ENCODE measurements around the gene SPATA4. TPM values are rescaled to one million over a fixed set of nuclear protein-coding genes. Genes with fewer than 3 reads are reported as not detected.

Gene SPATA4
- total RNA-seq, 4 donors from 2014 or later, result 0.33 to 1.0 (median 0.83) TPM; not detected in 1

DNA sequence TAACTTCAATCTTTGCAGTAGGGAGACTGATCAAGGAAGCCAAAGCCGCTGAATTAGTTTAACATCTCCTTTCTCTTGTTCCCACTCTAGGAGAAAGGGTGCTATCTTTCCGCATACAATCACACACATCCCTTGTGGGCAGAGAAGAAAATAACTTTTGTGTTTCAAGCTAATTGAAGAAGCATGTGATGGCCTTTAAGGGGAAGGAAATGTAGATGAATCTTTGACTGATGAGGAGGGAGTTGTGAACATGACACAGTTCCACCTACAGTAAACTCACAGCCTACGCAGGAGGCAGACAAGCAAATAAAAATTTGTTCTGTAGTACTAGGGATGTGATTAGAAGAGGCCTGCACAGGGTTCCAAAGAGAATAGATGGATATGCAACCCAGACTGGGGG lies 14.7 kb upstream of the SPATA4 start:
- 92% methylated on average over 3 of the region's 3 CpGs for WGBS
- TF ChIP-seq, protein P1, sequence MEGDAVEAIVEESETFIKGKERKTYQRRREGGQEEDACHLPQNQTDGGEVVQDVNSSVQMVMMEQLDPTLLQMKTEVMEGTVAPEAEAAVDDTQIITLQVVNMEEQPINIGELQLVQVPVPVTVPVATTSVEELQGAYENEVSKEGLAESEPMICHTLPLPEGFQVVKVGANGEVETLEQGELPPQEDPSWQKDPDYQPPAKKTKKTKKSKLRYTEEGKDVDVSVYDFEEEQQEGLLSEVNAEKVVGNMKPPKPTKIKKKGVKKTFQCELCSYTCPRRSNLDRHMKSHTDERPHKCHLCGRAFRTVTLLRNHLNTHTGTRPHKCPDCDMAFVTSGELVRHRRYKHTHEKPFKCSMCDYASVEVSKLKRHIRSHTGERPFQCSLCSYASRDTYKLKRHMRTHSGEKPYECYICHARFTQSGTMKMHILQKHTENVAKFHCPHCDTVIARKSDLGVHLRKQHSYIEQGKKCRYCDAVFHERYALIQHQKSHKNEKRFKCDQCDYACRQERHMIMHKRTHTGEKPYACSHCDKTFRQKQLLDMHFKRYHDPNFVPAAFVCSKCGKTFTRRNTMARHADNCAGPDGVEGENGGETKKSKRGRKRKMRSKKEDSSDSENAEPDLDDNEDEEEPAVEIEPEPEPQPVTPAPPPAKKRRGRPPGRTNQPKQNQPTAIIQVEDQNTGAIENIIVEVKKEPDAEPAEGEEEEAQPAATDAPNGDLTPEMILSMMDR (IDR thresholded peaks at IDR 0.05), result no peak
- TF ChIP-seq EP300 (IDR thresholded peaks at IDR 0.05) (no peak), POLR2A (IDR thresholded peaks at IDR 0.05; ENCODE audit: low read depth) (no peak), POLR2AphosphoS5 (IDR thresholded peaks at IDR 0.05) (no peak)
- Histone ChIP-seq H3K4me1 (no peaks in the 10 kb centered on the region), H3K4me3 (no peak overlapping the region), H3K27me3 (no peaks in the 10 kb centered on the region), H3K9me3 (no peaks in the 10 kb centered on the region), H3K27ac (replicated peaks in 1 of 4) (no peak overlapping the region), H3K36me3 (no peaks in the 10 kb centered on the region)
- intact Hi-C loops (cut with DNase I), result no loop called here
- DNase-seq (ENCODE audit: extremely low spot score), result no peak

DNA sequence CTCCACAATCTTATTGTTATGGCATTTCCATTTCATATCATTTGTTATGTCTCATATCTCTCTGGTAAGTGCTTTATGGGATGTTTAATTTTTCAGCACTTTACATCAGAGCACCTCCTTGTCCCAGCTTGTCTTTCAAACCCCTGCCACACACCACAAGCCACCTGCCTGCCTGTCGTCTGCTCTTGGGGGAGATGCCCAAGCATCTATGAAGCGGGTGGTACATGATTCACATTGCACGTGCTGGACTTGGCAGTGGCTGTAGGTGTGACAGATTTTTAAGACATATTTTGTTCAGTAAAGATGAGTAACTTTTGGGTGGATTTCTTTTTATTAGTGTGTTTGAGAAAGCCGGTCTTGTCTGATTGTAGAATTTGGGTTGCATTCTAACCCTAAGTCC lies 14.2 kb upstream of the SPATA4 start:
- H3K36me3 ChIP-seq, result no peaks in the 10 kb centered on the region
- no peak overlapping the region for H3K4me3 ChIP-seq
- H3K4me1 ChIP-seq, result no peaks in the 10 kb centered on the region
- DNase-seq (ENCODE audit: extremely low spot score), result no peak
- H3K27ac ChIP-seq (replicated peaks in 1 of 4), result no peak overlapping the region
- TF ChIP-seq, protein P1 (IDR thresholded peaks at IDR 0.05), result no peak
- no peak for TF ChIP-seq POLR2A (IDR thresholded peaks at IDR 0.05; ENCODE audit: low read depth)
- no peak for TF ChIP-seq EP300 (IDR thresholded peaks at IDR 0.05)
- TF ChIP-seq POLR2AphosphoS5 (IDR thresholded peaks at IDR 0.05), result no peak
- intact Hi-C loops (cut with DNase I), result no loop called here
- H3K27me3 ChIP-seq, result no peaks in the 10 kb centered on the region
- H3K9me3 ChIP-seq, result no peaks in the 10 kb centered on the region
- 91% methylated on average over 4 of the region's 4 CpGs for WGBS

DNA sequence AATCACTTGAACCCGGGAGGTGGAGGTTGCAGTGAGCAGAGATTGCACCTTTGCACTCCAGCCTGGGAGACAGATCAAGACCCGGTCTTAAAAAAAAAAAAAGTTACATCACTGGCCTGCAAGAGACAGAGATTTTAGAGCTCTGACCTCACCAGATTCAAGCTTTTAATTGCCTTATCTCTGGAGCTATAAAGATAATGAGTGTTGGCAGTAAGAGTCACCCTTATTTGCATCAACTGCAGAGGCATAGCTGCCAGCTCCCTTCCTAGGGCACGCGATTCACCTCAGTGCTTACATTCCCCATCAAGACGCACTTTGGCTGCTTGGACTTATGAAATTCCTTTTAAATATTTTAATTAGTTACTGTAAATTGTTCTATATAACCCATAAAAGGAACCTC lies 12.5 kb upstream of the SPATA4 start:
- TF ChIP-seq POLR2A (IDR thresholded peaks at IDR 0.05; ENCODE audit: low read depth) (no peak), EP300 (IDR thresholded peaks at IDR 0.05) (no peak), POLR2AphosphoS5 (IDR thresholded peaks at IDR 0.05) (no peak)
- TF ChIP-seq, protein P1 (IDR thresholded peaks at IDR 0.05), result no peak
- Histone ChIP-seq H3K4me1 (no peaks in the 10 kb centered on the region), H3K27me3 (no peaks in the 10 kb centered on the region), H3K27ac (replicated peaks in 1 of 4) (no peak overlapping the region), H3K36me3 (no peaks in the 10 kb centered on the region), H3K9me3 (no peaks in the 10 kb centered on the region), H3K4me3 (no peak overlapping the region)
- WGBS, result 89% methylated on average over 5 of the region's 5 CpGs
- intact Hi-C loops (cut with DNase I), result no loop called here
- DNase-seq (ENCODE audit: extremely low spot score), result no peak

DNA sequence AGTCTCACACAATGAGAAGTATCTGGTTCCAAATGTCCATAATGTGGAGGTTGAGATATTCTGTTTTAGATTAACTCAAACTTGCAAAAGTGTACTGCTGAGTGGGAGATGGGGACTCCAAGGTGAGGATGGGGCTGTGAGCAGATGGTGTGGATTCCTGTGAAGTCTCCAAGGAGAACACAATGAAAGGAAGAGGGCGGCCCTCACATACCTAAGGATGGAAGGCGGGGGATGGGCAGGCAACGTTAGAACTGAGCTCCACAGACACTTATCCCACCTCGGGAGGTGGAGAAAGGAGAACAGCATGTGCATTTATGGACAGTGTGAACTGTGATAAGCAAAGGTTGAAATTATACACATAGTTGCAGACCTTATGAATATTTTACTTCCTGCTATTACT lies 9.9 kb upstream of the SPATA4 start:
- no peak overlapping the region for H3K27ac ChIP-seq (replicated peaks in 1 of 4)
- TF ChIP-seq, protein P1 (IDR thresholded peaks at IDR 0.05), result no peak
- TF ChIP-seq POLR2A (IDR thresholded peaks at IDR 0.05; ENCODE audit: low read depth) (no peak), EP300 (IDR thresholded peaks at IDR 0.05) (no peak), POLR2AphosphoS5 (IDR thresholded peaks at IDR 0.05) (no peak)
- WGBS, result 61% methylated on average over 4 of the region's 4 CpGs
- H3K4me3 ChIP-seq, result no peak overlapping the region
- intact Hi-C loops (cut with DNase I), result no loop called here
- no peak for DNase-seq (ENCODE audit: extremely low spot score)
- H3K36me3 ChIP-seq, result no peaks in the 10 kb centered on the region
- no peaks in the 10 kb centered on the region for H3K4me1 ChIP-seq
- no peaks in the 10 kb centered on the region for H3K9me3 ChIP-seq
- no peaks in the 10 kb centered on the region for H3K27me3 ChIP-seq

DNA sequence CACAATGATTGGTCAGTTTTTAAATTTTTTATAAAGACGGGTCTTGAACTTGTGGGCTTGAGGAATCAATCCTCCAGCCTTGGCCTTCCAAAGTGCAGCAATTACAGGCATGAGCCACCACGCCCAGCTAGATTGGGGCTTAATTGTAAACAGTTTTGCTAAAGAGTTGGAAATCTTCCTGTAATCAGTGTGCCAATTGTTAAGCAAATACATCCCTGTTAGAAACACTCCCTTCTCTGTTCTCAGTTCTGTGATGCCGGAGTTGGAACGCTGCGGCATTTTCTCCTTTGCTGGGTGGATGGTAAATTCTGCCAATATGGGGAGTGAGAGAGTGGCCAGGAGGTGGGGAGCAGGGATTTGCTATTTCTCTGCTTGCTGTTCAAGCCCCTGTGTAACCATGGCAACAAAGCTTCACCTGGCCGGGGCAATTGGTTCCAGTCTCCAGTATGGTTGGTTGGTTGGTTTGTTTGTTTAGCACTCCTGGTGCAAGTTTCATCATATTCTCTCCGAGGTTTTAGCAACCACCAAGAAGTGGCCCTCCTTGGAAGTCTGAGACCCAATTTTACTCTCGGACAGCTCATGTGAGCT lies 3.0 kb upstream of the SPATA4 start:
- WGBS, result 88% methylated on average over 8 of the region's 8 CpGs
- intact Hi-C loops (cut with DNase I), result no loop called here
- TF ChIP-seq EP300 (IDR thresholded peaks at IDR 0.05), result no peak
- no peak for TF ChIP-seq POLR2A (IDR thresholded peaks at IDR 0.05; ENCODE audit: low read depth)
- no peak for TF ChIP-seq POLR2AphosphoS5 (IDR thresholded peaks at IDR 0.05)
- TF ChIP-seq, protein P1 (IDR thresholded peaks at IDR 0.05), result no peak

More for the DNA sequence above, 3.0 kb upstream of the SPATA4 start:
- Histone ChIP-seq H3K4me3 (no peak overlapping the region), H3K27me3 (no peaks in the 10 kb centered on the region), H3K9me3 (no peaks in the 10 kb centered on the region), H3K4me1 (peaks cover 3 to 10% (median 6%) of the 10 kb centered on the region in 4 donors), H3K27ac (replicated peaks in 1 of 4) (no peak overlapping the region), H3K36me3 (no peaks in the 10 kb centered on the region)
- no peak for DNase-seq (ENCODE audit: extremely low spot score)

Measured in esophagus muscularis mucosa (tissue), 4 donors.